Body of pancreas (tissue), 4 donors: ENCODE measurements around the gene PRKG1.

Source experiments
- POLR2A ChIP-seq, 3 donors: fragments of 450-650 bp; IDR thresholded peaks; one replicate each; pipeline ENCODE4 v1.6.1; 2016; ENCODE audit warnings: antibody characterized with exemption in 3 of 3, mild to moderate bottlenecking in 2 of 3
- TF ChIP-seq, protein P1 (sequence below), 7 experiments: fragments of 450-650 bp in 4 of 7; fragments of 200-600 bp in 3 of 7; sonication (generic) in 3 of 7; IDR thresholded peaks; one replicate each; pipeline ENCODE4 v1.5.1; 2016 to 2019; ENCODE audit warnings: antibody characterized with exemption in 7 of 7

DNA sequence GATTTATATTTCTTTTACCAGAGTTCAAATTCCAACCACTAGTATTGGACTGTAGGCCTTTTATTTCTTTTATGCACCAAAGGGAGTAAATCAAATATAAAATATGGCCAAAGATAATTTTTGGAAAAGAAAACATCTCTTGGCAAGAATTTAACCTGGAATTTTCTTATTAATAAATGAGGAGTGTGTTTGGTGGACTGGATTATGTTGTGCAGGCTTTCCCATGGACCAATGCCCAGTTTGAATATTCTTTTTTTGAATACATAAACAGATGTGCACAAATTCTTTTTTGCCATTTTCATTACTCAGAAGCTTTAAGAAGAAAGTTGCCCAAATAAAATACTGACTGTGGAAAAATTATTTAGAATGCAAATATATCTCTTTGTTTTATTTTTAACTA is 22.1 kb upstream of the PRKG1 start:
- TF ChIP-seq, protein P1, sequence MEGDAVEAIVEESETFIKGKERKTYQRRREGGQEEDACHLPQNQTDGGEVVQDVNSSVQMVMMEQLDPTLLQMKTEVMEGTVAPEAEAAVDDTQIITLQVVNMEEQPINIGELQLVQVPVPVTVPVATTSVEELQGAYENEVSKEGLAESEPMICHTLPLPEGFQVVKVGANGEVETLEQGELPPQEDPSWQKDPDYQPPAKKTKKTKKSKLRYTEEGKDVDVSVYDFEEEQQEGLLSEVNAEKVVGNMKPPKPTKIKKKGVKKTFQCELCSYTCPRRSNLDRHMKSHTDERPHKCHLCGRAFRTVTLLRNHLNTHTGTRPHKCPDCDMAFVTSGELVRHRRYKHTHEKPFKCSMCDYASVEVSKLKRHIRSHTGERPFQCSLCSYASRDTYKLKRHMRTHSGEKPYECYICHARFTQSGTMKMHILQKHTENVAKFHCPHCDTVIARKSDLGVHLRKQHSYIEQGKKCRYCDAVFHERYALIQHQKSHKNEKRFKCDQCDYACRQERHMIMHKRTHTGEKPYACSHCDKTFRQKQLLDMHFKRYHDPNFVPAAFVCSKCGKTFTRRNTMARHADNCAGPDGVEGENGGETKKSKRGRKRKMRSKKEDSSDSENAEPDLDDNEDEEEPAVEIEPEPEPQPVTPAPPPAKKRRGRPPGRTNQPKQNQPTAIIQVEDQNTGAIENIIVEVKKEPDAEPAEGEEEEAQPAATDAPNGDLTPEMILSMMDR (IDR thresholded peaks at IDR 0.05): no peak
- TF ChIP-seq POLR2A (IDR thresholded peaks at IDR 0.05): no peak
